Measurements from ENCODE around the gene CDK9. TPM values are rescaled to one million over a fixed set of nuclear protein-coding genes. Genes with fewer than 3 reads are reported as not detected.

CDK9 gene
- total RNA-seq, 1 donor from 2014 or later: 132 TPM

- H3K36me3 Mint-ChIP-seq (ENCODE audit: low read depth): peaks cover 15% of the 10 kb centered on the region
- ChIA-PET POLR2A (interaction anchor here (0.6 to 2.3 kb wide), 14 partner anchors 11 to 1032 kb away, joined by 3 to 14 read pairs (median 4); partner anchors contain the start of genes CDK9, SH2D3C, ST6GALNAC4 and ST6GALNAC6), CTCF (interaction anchor here (1.0 to 1.6 kb wide), 2 partner anchors 9 to 122 kb away, joined by 3 to 4 read pairs; no protein-coding TSS in a partner anchor)
- TF ChIP-seq, protein P1, sequence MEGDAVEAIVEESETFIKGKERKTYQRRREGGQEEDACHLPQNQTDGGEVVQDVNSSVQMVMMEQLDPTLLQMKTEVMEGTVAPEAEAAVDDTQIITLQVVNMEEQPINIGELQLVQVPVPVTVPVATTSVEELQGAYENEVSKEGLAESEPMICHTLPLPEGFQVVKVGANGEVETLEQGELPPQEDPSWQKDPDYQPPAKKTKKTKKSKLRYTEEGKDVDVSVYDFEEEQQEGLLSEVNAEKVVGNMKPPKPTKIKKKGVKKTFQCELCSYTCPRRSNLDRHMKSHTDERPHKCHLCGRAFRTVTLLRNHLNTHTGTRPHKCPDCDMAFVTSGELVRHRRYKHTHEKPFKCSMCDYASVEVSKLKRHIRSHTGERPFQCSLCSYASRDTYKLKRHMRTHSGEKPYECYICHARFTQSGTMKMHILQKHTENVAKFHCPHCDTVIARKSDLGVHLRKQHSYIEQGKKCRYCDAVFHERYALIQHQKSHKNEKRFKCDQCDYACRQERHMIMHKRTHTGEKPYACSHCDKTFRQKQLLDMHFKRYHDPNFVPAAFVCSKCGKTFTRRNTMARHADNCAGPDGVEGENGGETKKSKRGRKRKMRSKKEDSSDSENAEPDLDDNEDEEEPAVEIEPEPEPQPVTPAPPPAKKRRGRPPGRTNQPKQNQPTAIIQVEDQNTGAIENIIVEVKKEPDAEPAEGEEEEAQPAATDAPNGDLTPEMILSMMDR (IDR thresholded peaks at IDR 0.05): no peak
- no peaks in the 10 kb centered on the region for H3K27me3 Mint-ChIP-seq
- H3K4me1 Mint-ChIP-seq: peaks cover 35% of the 10 kb centered on the region
- DNase-seq (no peak), ATAC-seq (ENCODE audit: low read depth) (peak; percentile 52)
- H3K27ac Mint-ChIP-seq: peak overlapping the region; percentile 75
- peak overlapping the region; percentile 64 for H3K4me3 Mint-ChIP-seq
- intact Hi-C loops (cut with micrococcal nuclease): loop anchor here (1.0 kb wide), 1 partner anchor 11 kb away; the partner anchor contains the start of gene CDK9
- no peaks in the 10 kb centered on the region for H3K9me3 Mint-ChIP-seq
Measured at GRCh38 chr9:127796852-127797370, 11.1 kb downstream of the CDK9 start.

DNA sequence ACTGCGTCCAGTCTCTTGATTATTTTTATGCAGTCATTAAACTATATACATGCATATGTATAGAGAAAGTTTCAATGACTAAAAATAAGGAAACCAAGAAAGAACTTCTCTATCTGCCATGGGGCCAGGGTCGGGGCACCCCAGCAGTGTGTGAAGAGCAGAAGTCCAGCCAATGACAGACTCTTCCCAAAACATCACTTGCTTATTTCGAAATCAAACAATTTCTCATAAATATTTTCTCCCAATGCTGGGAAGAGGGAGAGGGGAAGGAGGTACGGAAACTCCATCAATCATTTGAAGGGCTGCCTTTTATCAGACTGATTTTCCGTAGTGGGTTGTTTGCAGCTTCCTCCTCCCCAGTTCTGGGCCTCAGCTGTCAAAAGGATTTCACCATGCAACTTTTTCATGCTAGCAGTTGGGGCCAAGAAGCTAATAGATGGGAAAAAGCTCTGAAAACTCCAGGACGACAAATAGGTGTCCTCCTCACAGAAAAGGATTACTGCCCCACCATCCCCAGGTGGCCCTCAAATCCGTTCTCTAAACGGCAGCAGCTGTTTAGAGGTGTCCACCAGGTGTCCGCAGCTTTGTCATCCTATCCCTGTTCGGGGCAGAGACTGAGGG, 16.2 kb downstream of the CDK9 start:
- no peaks in the 10 kb centered on the region for H3K27me3 Mint-ChIP-seq
- intact Hi-C loops (cut with micrococcal nuclease): loop anchor here (1.0 to 5.0 kb wide), 6 partner anchors 16 to 325 kb away; partner anchors contain the start of genes CDK9, PTGES2, ST6GALNAC4 and TOR2A
- POLR2A ChIA-PET: interaction anchor here (0.6 to 4.1 kb wide), 13 partner anchors 9 to 874 kb away, joined by 3 to 27 read pairs (median 5); partner anchors contain the start of genes CDK9, ST6GALNAC4, ST6GALNAC6 and TOR2A
- peak overlapping the region; percentile 85 for H3K4me3 Mint-ChIP-seq
- H3K36me3 Mint-ChIP-seq (ENCODE audit: low read depth): peaks cover 16% of the 10 kb centered on the region
- ATAC-seq (ENCODE audit: low read depth) (no peak), DNase-seq (no peak)
- CTCF ChIA-PET: interaction anchor here (0.9 to 1.5 kb wide), 5 partner anchors 15 to 68 kb away, joined by 3 to 5 read pairs (median 3); partner anchors contain the start of genes CDK9 and TOR2A
- peaks cover 39% of the 10 kb centered on the region for H3K4me1 Mint-ChIP-seq
- H3K9me3 Mint-ChIP-seq: no peaks in the 10 kb centered on the region
- peak overlapping the region; percentile 84 for H3K27ac Mint-ChIP-seq
- TF ChIP-seq, protein P1 (IDR thresholded peaks at IDR 0.05): no peak

GRCh38 chr9:127802576-127803443, 17.0 kb downstream of the CDK9 start, which contains the start of gene FPGS:
TSS of gene FPGS (plus strand) at chr9:127802882. CDS start at chr9:127802925, 43 bp downstream.
- peaks cover 23% of the 10 kb centered on the region for H3K36me3 Mint-ChIP-seq (ENCODE audit: low read depth)
- ChIA-PET CTCF (interaction anchor here (0.9 to 1.1 kb wide), 4 partner anchors 16 to 67 kb away, joined by 3 to 5 read pairs (median 3); partner anchors contain the start of gene CDK9), POLR2A (interaction anchor here (0.6 to 4.1 kb wide), 18 partner anchors 10 to 874 kb away, joined by 3 to 27 read pairs (median 4); partner anchors contain the start of genes CDK9, SH2D3C, ST6GALNAC4 and ST6GALNAC6)
- H3K27ac Mint-ChIP-seq: peak within 1 kb of the TSS; percentile 87
- ATAC-seq (ENCODE audit: low read depth): peak; percentile 84
- H3K4me3 Mint-ChIP-seq: peak within 1 kb of the TSS; percentile 93
- TF ChIP-seq, protein P1 (IDR thresholded peaks at IDR 0.05): no peak
- no peaks in the 10 kb centered on the region for H3K9me3 Mint-ChIP-seq
- DNase-seq: peak; percentile 81
- intact Hi-C loops (cut with micrococcal nuclease): loop anchor here (1.0 to 5.0 kb wide), 6 partner anchors 17 to 324 kb away; partner anchors contain the start of genes CDK9, PTGES2, ST6GALNAC4 and TOR2A
- no peaks in the 10 kb centered on the region for H3K27me3 Mint-ChIP-seq
- peaks cover 32% of the 10 kb centered on the region for H3K4me1 Mint-ChIP-seq

DNA sequence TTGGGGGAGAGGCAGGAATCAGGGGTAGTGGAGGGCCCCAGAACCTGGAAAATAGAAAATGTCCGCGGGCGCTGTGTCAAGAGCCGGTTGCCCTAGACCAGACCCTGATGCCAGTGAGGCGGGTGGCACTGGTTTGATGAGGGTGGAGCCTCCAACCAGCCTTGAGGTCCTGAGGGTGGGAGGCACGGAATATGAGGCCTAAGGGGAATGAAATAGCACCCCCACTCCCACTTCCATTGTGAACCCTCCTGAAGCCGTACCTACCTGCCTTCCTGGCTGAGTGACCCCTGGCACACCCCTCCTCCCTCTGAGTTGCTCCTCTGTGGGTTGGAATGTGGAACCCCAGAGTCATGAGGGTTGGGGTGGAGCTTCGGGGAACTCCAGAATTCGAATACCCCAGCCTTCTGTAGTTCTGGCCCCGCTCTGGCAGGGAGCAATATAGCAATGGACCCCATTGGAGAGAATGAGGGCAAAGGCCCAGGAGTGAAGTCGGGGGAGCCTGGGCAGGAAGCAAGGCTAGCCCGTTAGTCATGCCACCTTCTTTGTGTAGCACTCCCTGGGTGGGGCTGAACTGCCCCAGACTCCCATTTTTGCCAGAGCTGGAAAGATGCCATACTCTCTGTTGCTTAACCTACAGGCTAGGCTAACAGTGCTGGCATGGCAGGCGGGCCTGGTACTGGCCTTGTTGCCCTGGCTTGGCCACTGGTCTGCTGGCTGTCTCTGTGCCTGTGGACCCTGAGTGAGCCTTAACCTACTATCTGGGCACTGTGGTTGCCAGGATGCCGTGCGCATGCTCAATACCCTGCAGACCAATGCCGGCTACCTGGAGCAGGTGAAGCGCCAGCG, 17.9 kb downstream of the CDK9 start:
- peak overlapping the region; percentile 87 for H3K27ac Mint-ChIP-seq
- ChIA-PET POLR2A (interaction anchor here (0.6 to 4.1 kb wide), 9 partner anchors 10 to 112 kb away, joined by 3 to 27 read pairs (median 5); partner anchors contain the start of genes SH2D3C and TOR2A), CTCF (no interaction called here)
- H3K9me3 Mint-ChIP-seq: no peaks in the 10 kb centered on the region
- peaks cover 26% of the 10 kb centered on the region for H3K4me1 Mint-ChIP-seq
- intact Hi-C loops (cut with micrococcal nuclease): loop anchor here (5.0 kb wide), 1 partner anchor 324 kb away; the partner anchor contains the start of gene PTGES2
- DNase-seq (no peak), ATAC-seq (ENCODE audit: low read depth) (no peak)
- TF ChIP-seq, protein P1 (IDR thresholded peaks at IDR 0.05): no peak
- peaks cover 31% of the 10 kb centered on the region for H3K36me3 Mint-ChIP-seq (ENCODE audit: low read depth)
- peak overlapping the region; percentile 93 for H3K4me3 Mint-ChIP-seq
- no peaks in the 10 kb centered on the region for H3K27me3 Mint-ChIP-seq
